OCI-LY3 (cell line): ENCODE results near the gene RUNX3.

Experiments
- CTCF ChIP-seq: fragments of 200-600, 300-600 bp; sonication (generic); IDR thresholded peaks from 2 replicates; pipeline ENCODE4 v1.5.1; 2014; ENCODE audit warnings: antibody characterized with exemption, low read length, low read depth
- EZH2phosphoT487 ChIP-seq: fragments of 200-600 bp; shearing (Covaris generic); IDR thresholded peaks from 2 replicates; pipeline ENCODE4 v1.6.1; 2018; ENCODE audit warnings: antibody characterized with exemption, mixed run types, low read depth

GRCh38 chr1:24903011-24903461 is 27.0 kb downstream of the RUNX3 start:
- TF ChIP-seq CTCF (no peak), EZH2phosphoT487 (no peak)
